ENCODE data around the gene DLG2.

Gene DLG2

GRCh38 chr11:83970061-83970671 lies 1657.0 kb downstream of the DLG2 start:
- H3K4me3 Mint-ChIP-seq: no peak overlapping the region
- H3K9me3 Mint-ChIP-seq: peaks cover 6% of the 10 kb centered on the region
- no peak for ATAC-seq (replicated peaks; ENCODE audit: extremely low read depth, poor library complexity, severe bottlenecking)
- no peaks in the 10 kb centered on the region for H3K4me1 Mint-ChIP-seq
- no peak for DNase-seq (ENCODE audit: low spot score in 2 of 2)
- H3K27me3 Mint-ChIP-seq: no peaks in the 10 kb centered on the region
- peaks cover 2% of the 10 kb centered on the region for H3K36me3 Mint-ChIP-seq (ENCODE audit: insufficient read depth)
- H3K27ac Mint-ChIP-seq (ENCODE audit: low read depth): no peak overlapping the region

- H3K4me3 Mint-ChIP-seq: no peak overlapping the region
- H3K36me3 Mint-ChIP-seq (ENCODE audit: insufficient read depth): no peaks in the 10 kb centered on the region
- no peaks in the 10 kb centered on the region for H3K9me3 Mint-ChIP-seq
- no peak for DNase-seq (ENCODE audit: low spot score in 2 of 2)
- no peaks in the 10 kb centered on the region for H3K4me1 Mint-ChIP-seq
- no peaks in the 10 kb centered on the region for H3K27me3 Mint-ChIP-seq
- no peak overlapping the region for H3K27ac Mint-ChIP-seq (ENCODE audit: low read depth)
- ATAC-seq (replicated peaks; ENCODE audit: extremely low read depth, poor library complexity, severe bottlenecking): no peak
These were observed 1669.9 kb downstream of the DLG2 start for GRCh38 chr11:83957038-83957900.

GRCh38 chr11:83956119-83956697 lies 1670.9 kb downstream of the DLG2 start:
- Mint-ChIP-seq H3K27me3 (no peaks in the 10 kb centered on the region), H3K4me3 (no peak overlapping the region), H3K36me3 (ENCODE audit: insufficient read depth) (no peaks in the 10 kb centered on the region), H3K27ac (ENCODE audit: low read depth) (no peak overlapping the region), H3K4me1 (no peaks in the 10 kb centered on the region), H3K9me3 (peaks cover 9% of the 10 kb centered on the region)
- DNase-seq (ENCODE audit: low spot score in 2 of 2) (no peak), ATAC-seq (replicated peaks; ENCODE audit: extremely low read depth, poor library complexity, severe bottlenecking) (no peak)

GRCh38 chr11:83954780-83955179 lies 1672.4 kb downstream of the DLG2 start:
- ATAC-seq (replicated peaks; ENCODE audit: extremely low read depth, poor library complexity, severe bottlenecking): no peak
- no peak overlapping the region for H3K27ac Mint-ChIP-seq (ENCODE audit: low read depth)

GRCh38 chr11:83951521-83951920 lies 1675.6 kb downstream of the DLG2 start:
- Mint-ChIP-seq H3K27me3 (no peaks in the 10 kb centered on the region), H3K27ac (ENCODE audit: low read depth) (no peak overlapping the region), H3K36me3 (ENCODE audit: insufficient read depth) (no peaks in the 10 kb centered on the region), H3K4me1 (no peaks in the 10 kb centered on the region), H3K4me3 (no peak overlapping the region), H3K9me3 (peaks cover 21% of the 10 kb centered on the region)
- ATAC-seq (replicated peaks; ENCODE audit: extremely low read depth, poor library complexity, severe bottlenecking) (no peak), DNase-seq (ENCODE audit: low spot score in 2 of 2) (no peak)

More at GRCh38 chr11:83954780-83955179, 1672.4 kb downstream of the DLG2 start:
- Mint-ChIP-seq H3K9me3 (peaks cover 16% of the 10 kb centered on the region), H3K4me3 (no peak overlapping the region), H3K4me1 (no peaks in the 10 kb centered on the region), H3K27me3 (no peaks in the 10 kb centered on the region), H3K36me3 (ENCODE audit: insufficient read depth) (no peaks in the 10 kb centered on the region)
- no peak for DNase-seq (ENCODE audit: low spot score in 2 of 2)

- no peak for DNase-seq (ENCODE audit: low spot score in 2 of 2)
- Mint-ChIP-seq H3K27ac (ENCODE audit: low read depth) (no peak overlapping the region), H3K4me1 (no peaks in the 10 kb centered on the region), H3K9me3 (peaks cover 27% of the 10 kb centered on the region), H3K4me3 (no peak overlapping the region), H3K27me3 (no peaks in the 10 kb centered on the region), H3K36me3 (ENCODE audit: insufficient read depth) (no peaks in the 10 kb centered on the region)
- ATAC-seq (replicated peaks; ENCODE audit: extremely low read depth, poor library complexity, severe bottlenecking): no peak
These were observed 1678.9 kb downstream of the DLG2 start for GRCh38 chr11:83948200-83948599.

GRCh38 chr11:83945976-83946375 lies 1681.2 kb downstream of the DLG2 start:
- no peaks in the 10 kb centered on the region for H3K36me3 Mint-ChIP-seq (ENCODE audit: insufficient read depth)
- H3K27me3 Mint-ChIP-seq: no peaks in the 10 kb centered on the region
- peaks cover 16% of the 10 kb centered on the region for H3K9me3 Mint-ChIP-seq
- DNase-seq (ENCODE audit: low spot score in 2 of 2) (no peak), ATAC-seq (replicated peaks; ENCODE audit: extremely low read depth, poor library complexity, severe bottlenecking) (no peak)
- H3K4me3 Mint-ChIP-seq: no peak overlapping the region
- H3K4me1 Mint-ChIP-seq: no peaks in the 10 kb centered on the region
- no peak overlapping the region for H3K27ac Mint-ChIP-seq (ENCODE audit: low read depth)

GRCh38 chr11:83941050-83941449 lies 1686.1 kb downstream of the DLG2 start:
- peaks cover 6% of the 10 kb centered on the region for H3K9me3 Mint-ChIP-seq
- no peak overlapping the region for H3K27ac Mint-ChIP-seq (ENCODE audit: low read depth)
- no peak for ATAC-seq (replicated peaks; ENCODE audit: extremely low read depth, poor library complexity, severe bottlenecking)
- no peak overlapping the region for H3K4me3 Mint-ChIP-seq
- no peak for DNase-seq (ENCODE audit: low spot score in 2 of 2)
- no peaks in the 10 kb centered on the region for H3K36me3 Mint-ChIP-seq (ENCODE audit: insufficient read depth)
- no peaks in the 10 kb centered on the region for H3K27me3 Mint-ChIP-seq
- H3K4me1 Mint-ChIP-seq: no peaks in the 10 kb centered on the region

- no peak for ATAC-seq (replicated peaks; ENCODE audit: extremely low read depth, poor library complexity, severe bottlenecking)
- Mint-ChIP-seq H3K4me3 (no peak overlapping the region), H3K4me1 (no peaks in the 10 kb centered on the region), H3K36me3 (ENCODE audit: insufficient read depth) (no peaks in the 10 kb centered on the region), H3K27ac (ENCODE audit: low read depth) (no peak overlapping the region), H3K27me3 (no peaks in the 10 kb centered on the region), H3K9me3 (peaks cover 6% of the 10 kb centered on the region)
- no peak for DNase-seq (ENCODE audit: low spot score in 2 of 2)
These were observed 1689.0 kb downstream of the DLG2 start for GRCh38 chr11:83938148-83938547.

GRCh38 chr11:83933008-83933407 lies 1694.1 kb downstream of the DLG2 start:
- H3K27me3 Mint-ChIP-seq: no peaks in the 10 kb centered on the region
- ATAC-seq (replicated peaks; ENCODE audit: extremely low read depth, poor library complexity, severe bottlenecking): no peak
- DNase-seq (ENCODE audit: low spot score in 2 of 2): no peak
- H3K27ac Mint-ChIP-seq (ENCODE audit: low read depth): no peak overlapping the region
- no peaks in the 10 kb centered on the region for H3K4me1 Mint-ChIP-seq
- H3K36me3 Mint-ChIP-seq (ENCODE audit: insufficient read depth): no peaks in the 10 kb centered on the region
- no peak overlapping the region for H3K4me3 Mint-ChIP-seq
- H3K9me3 Mint-ChIP-seq: peaks cover 6% of the 10 kb centered on the region

- Mint-ChIP-seq H3K4me3 (no peak overlapping the region), H3K27me3 (no peaks in the 10 kb centered on the region), H3K4me1 (no peaks in the 10 kb centered on the region), H3K27ac (ENCODE audit: low read depth) (no peak overlapping the region), H3K9me3 (peaks cover 7% of the 10 kb centered on the region), H3K36me3 (ENCODE audit: insufficient read depth) (no peaks in the 10 kb centered on the region)
- DNase-seq (ENCODE audit: low spot score in 2 of 2) (no peak), ATAC-seq (replicated peaks; ENCODE audit: extremely low read depth, poor library complexity, severe bottlenecking) (no peak)
These were observed 1699.7 kb downstream of the DLG2 start for GRCh38 chr11:83927422-83927821.

GRCh38 chr11:83924795-83925542 lies 1702.2 kb downstream of the DLG2 start:
- Mint-ChIP-seq H3K9me3 (peaks cover 7% of the 10 kb centered on the region), H3K36me3 (ENCODE audit: insufficient read depth) (no peaks in the 10 kb centered on the region), H3K27ac (ENCODE audit: low read depth) (no peak overlapping the region), H3K4me1 (no peaks in the 10 kb centered on the region), H3K27me3 (no peaks in the 10 kb centered on the region), H3K4me3 (no peak overlapping the region)
- DNase-seq (ENCODE audit: low spot score in 2 of 2) (no peak), ATAC-seq (replicated peaks; ENCODE audit: extremely low read depth, poor library complexity, severe bottlenecking) (no peak)
